Activated gamma-delta T cell treated with anti-CD3 and anti-CD28 coated beads, Interleukin-2, amount 50 U/mL, for 16 hours (primary cell): ENCODE data around the gene TUBA4B.
"Not testable (repeated sequence)": the region's sequence is repeated elsewhere in the genome, so short reads cannot be mapped to it uniquely, and the experiment has no call there.

Experiments used
- DNase-seq: peaks from one replicate; pipeline ENCODE4 v3.0.0-alpha.2; 2020; ENCODE audit warnings: low read depth

TUBA4B gene

GRCh38 chr2:219277703-219278654, 24.9 kb downstream of the TUBA4B start:
- DNase-seq = peak; percentile 51

DNA sequence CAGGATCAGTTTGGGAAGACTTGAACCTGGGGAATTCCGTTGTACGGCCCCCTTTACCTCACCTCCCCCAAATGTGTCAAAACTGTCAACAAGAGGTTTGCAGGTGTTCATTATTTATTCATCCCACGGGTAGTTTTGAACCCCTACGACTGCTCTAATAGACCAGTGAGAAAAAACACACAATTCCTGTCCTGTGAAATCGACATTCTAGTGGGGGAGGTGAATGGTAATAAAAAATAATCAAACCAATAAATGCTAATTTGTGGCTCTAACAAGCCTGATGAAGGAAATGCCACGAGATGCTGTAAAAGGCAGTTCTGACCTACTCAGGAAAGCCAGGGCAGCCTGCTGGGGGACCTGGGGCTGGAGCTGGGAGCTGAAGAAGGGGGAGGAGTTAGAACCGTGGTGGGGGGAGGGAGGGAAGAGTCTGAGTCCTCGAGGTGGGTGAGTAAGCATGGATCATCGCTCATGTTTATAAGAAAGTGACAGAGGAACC, 25.7 kb downstream of the TUBA4B start:
- DNase-seq = no peak

DNA sequence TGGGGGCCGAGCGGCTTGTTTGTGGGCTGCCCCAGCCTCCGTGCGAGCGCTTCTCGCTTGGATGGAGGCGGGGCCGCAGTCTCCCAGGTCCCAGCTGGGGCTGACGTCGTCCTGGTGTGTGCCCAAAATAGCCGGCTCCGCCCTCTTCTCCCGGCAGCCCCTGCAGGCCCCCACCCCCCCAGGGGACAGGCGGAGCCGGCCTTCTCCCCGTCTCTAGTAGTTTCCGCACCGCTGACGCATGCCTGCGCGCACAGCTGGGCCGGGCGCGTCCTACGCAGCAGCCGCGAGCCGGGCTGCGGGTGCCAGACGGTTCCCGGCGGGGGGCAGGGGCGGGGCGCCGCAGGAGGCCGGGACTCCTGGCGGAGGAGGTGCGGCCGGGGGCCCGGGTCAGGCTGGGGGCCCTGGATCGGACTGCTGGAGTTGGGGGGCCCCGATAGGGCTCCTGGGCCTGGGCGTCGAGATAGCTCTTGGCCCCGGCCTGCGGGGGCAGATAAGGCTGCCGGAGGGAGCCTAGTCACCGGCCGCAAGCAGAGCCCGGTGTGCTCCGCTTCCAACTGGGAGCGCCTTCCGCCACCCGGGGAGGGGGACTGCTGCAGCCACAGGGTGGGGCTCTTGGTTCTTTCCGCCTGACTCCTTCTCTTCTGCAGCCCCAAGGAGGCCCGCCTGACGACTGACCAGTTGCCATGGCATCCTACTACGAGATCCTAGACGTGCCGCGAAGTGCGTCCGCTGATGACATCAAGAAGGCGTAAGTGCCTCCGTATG, 26.3 kb downstream of the TUBA4B start, which contains the start of gene DNAJB2:
Gene DNAJB2 (plus strand): TSS at position 216 of the 765 bp plus-strand sequence. CDS start 468 bp downstream, at position 684.
- DNase-seq = peak; percentile 99

- no peak for DNase-seq
These were observed 27.0 kb downstream of the TUBA4B start for GRCh38 chr2:219279916-219280516.

DNA sequence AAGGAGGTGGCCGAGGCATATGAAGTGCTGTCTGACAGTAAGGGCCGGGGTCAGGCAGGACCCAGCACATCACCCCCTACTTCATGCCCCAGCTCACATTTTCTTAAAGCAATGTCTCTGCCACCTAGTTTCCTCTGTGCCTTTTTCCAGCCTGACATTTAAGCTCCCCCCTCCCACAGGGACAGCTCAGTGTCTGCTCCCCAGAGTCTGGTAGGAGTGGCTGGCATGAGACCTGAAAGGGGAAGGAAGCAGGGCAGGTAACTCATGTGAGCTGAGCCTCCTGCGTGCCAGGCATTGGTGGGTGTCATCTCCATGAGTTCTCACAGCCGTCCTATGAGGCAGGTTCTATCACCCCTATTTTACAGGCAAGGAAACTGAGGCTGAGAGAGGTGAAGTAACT, 27.6 kb downstream of the TUBA4B start:
- DNase-seq = no peak

GRCh38 chr2:219281588-219281987, 28.5 kb downstream of the TUBA4B start:
- DNase-seq = no peak

DNA sequence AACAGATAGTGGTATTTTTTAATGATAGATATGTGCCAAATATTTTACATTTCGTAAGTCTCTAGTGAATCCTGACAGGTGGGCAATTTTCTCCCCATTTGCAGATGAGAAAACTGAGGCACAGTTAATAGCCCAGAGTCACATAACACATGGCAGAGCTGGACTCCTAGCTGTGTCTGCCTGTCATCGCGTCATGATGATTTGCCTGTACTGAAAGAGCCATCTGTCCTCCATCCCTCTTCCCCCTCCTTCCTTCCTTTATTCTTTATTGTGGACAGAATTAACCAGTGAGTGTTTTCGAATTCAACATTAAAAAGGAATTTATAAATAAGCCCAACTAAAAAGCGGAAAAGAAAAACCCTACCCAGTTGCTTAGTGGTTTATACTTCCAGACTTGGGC, 29.3 kb downstream of the TUBA4B start:
- DNase-seq = no peak

DNA sequence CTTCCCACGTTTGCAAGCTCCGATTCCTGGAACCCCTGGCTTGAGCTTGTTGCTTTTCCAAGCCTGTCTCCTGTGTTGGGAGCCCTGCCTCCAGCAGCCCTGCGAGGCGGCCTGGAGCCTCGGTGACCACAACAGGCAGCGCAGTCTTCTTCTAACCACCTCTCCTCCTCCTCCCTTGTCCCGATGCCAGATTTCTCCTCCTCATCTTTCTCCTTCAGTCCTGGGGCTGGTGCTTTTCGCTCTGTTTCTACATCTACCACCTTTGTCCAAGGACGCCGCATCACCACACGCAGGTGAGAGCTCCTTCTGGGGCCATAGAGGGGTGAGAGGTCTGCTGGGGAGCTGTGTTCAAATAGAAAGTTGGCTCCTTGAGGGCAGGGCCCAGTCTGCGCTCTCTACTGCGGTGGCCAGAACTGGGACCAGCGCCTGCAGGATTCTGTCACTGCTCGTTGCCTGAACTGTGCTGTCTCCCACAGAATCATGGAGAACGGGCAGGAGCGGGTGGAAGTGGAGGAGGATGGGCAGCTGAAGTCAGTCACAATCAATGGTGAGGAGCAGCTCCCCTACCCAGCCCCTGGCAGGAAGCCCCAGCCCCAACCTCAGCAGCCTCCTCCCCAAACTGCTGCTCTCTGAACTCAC, 30.0 kb downstream of the TUBA4B start:
- no peak for DNase-seq

GRCh38 chr2:219284501-219285372, 31.7 kb downstream of the TUBA4B start:
- no peak for DNase-seq

GRCh38 chr2:219285373-219285735, 32.3 kb downstream of the TUBA4B start:
- DNase-seq = no peak

DNA sequence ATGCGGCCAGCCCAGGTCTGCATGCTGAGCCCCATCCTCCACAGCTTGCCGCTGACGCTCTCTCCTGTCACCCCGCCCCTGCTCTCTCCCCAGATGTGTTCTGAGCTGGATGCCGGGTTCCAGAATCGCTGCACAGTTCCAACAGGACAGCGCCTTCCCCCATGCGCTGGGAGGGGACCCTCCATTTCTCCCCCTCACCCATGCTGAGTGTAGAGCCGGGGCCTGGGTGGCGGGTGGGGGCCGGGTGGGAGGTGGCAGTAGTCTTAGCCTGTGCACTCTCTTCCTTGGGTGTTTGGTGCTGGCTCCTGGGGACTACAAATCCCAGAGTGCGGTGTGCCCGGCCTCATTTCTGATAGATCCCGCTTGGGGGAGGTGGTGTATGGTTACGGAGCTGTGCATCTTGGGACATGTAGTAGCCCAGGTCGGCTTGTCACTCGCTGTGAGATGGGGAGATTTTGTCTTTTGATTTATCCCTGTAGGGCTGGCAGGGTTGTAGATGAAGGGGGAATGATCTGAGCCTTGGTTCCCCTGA, 32.9 kb downstream of the TUBA4B start:
- DNase-seq = no peak

DNA sequence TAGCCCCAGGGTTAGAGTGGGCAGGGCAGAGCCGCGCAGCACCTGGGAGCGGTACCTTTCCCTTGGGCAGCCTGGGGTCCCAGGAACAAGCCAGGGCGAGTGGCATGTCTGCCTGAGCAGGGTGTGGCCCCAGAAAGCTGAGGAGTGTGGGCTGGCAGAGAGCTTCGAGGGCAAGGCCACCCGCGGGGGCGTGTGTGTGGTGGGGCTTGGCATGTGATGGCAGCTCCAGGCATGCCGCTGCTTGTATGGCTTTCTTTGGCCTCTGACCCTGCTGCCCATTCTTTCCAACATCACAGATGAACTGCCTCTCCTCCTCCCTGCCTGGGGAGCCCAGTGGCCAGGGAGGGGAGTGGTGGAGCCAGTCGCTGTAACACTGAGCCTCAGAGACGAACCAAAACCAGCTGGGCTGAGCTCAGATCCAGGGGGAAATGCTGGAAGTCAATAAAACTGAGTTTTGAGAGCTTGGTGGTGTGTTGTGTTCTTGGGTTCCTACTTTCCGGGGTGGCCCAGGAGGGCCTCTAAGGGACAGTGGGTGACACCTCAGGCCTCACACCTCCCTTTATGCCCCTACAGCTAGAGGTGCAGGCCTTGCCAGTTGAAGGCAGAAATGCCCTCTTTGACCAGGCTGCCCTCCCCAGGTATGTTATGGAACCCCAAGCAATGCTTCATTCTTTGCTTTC, 33.5 kb downstream of the TUBA4B start:
- DNase-seq = no peak

DNA sequence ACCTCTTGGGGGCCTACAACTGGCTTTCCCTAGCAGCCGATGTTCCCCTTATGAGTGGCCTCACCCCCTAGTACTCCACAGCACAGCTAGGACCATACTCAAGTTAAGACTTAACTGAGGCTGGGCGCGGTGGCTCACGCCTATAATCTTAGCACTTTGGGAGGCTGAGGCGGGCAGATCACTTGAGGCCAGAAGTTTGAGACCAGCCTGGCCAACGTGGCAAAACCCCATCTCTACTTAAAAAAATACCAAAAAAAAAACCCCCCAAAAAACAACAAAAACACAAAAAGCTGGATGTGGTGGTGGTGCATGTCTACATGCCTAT, 34.0 kb downstream of the TUBA4B start:
- not testable (repeated sequence) for DNase-seq

DNA sequence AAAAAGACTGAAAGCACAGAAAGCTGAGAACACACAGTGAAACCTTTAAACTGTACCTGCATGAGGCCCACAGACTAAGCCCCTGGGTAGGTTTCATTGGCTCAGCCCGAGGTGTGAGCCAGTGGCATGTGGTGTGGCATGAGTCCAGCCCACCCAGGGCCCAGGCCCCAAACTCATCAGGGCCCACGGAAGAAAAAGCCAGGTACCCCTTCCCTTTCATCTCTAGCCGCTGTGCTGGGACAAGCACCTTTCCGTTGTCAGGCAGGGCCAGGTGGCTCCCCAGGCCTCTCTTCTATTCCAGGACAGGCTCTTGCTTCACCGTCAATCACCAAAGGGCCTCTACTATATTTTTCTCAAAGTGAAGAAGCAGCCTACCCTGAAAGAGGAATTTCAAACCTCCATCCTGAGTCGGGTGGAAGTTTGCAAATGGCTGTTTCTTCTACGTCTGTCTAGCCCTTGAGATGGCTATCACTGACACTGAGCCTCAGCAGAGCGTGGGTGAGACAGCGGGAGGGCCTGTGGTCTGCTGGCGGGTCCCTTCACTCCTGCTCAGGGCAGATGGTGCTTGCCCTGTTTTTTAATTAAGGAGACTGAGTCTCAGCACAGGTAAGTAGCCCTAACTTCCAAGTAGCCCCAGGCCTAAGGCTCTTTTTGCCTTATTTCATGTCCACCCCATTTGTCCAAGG, 34.7 kb downstream of the TUBA4B start:
- no peak for DNase-seq

DNA sequence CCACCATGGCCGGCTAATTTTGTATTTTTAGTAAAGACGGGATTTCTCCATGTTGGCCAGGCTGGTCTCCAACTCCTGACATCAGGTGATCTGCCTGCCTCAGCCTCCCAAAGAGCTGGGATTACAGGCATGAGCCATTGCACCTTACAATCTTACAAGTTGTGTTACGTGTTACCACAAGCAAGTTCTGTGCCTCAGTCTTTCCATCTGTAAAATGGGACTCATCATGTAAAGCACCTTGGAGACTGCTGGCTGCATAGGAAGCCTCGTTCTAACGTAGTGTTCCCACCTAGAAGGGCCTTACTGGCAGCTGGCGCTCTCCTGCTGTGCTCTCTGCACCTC, 36.1 kb downstream of the TUBA4B start:
- DNase-seq = no peak

DNA sequence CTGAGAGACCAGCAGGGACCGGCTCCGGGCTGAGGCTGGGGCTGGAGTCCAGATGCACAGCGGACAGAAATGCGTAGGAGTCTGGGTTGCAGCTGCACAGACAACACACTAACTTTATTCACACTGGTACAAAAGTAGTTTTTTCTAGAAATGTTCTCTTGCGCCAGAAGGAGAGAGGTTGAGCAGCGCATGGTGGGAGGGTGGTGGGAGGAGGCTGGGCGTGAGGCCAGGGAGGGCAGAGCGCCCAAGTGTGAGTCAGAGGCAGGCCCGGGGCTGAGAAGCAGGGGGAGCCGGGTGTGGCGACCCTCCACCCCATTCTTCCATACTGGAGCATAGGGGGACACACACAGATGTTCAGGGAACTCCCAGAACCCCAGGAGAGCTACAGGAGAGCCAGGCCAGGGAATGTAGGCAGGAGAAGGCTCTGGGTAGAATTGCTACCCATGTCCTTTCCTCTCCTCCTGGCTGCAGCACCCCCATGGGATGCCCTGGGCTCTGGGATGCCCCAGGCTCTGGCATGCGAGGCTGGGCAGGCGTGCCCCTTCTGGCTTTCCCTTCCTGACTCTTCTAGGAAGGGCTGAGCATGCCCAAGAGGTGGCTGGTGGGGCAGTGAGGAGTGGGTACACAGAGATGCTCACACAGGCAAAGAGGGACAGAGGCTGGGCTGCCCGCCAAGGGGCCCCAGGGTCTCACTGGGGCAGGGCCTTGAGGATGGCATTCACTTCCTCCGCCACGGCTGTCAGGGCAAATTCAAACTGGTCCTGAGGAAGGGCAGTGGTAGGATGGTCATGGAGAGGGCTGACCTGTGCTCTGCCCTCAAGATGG, 36.7 kb downstream of the TUBA4B start:
- no peak for DNase-seq

DNA sequence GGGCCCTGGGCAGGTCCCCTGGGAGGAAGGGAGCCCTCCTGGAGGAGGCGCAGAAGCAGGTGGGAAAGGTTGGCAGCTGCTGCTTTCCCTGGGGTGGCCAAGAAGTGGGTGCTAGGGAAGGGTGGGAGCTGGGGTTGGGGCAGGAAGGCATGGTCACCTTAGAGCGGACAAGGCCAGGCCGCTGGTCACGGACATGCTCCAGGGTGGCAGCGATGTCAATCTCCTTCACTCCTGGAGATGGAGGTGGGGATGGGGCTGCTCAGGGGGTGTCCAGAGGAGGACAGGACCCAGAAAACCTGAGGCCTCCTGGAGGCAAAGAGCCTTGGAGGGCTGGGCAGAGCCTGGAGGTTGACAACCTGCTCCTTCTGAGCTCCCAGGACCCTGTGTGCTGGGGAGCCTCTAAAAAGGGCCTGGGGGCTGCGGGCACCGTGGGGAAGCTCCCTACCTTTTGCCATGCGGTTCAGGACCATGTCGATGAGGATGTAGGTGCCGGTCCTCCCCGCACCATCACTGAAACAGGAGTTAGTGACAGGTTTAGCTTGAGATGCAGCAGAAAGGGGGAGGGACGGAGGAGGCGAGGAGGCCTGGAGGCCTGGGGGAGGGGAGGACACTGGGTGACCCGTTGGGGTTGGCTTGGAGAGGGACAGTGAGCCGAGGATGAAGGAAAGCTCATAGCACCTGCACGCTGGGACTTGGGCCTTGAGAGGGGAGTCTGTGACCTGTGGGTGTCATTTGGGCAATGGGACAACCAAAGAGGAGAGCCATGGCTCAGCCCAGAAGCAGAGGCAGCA, 37.5 kb downstream of the TUBA4B start:
- DNase-seq = no peak

DNA sequence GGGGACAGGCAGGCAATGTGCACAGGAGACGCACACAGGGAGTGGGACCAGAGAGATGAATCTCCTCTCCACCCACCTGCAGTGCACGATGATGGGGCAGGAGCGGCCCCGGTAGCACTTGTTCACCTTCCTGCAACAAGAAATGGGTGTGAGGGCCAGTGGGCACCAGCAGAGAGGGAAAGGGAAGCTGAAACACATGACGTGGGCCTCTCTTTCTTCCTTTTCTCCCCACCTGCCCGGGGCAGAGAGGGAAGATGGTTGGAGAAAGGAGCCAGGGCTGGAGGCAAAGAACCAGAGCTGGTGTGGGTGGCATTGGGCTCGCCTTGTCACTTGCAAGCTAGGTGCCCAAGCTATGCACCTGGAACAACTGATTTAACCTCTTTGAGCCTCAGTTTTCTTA, 38.4 kb downstream of the TUBA4B start:
- no peak for DNase-seq
